OCI-LY3 (cell line): ENCODE results near the gene OLFM4.

Source experiments
- CTCF ChIP-seq: fragments of 200-600, 300-600 bp; sonication (generic); IDR thresholded peaks from 2 replicates; pipeline ENCODE4 v1.5.1; 2014; ENCODE audit warnings: antibody characterized with exemption, low read length, low read depth
- EZH2phosphoT487 ChIP-seq: fragments of 200-600 bp; shearing (Covaris generic); IDR thresholded peaks from 2 replicates; pipeline ENCODE4 v1.6.1; 2018; ENCODE audit warnings: antibody characterized with exemption, mixed run types, low read depth

DNA sequence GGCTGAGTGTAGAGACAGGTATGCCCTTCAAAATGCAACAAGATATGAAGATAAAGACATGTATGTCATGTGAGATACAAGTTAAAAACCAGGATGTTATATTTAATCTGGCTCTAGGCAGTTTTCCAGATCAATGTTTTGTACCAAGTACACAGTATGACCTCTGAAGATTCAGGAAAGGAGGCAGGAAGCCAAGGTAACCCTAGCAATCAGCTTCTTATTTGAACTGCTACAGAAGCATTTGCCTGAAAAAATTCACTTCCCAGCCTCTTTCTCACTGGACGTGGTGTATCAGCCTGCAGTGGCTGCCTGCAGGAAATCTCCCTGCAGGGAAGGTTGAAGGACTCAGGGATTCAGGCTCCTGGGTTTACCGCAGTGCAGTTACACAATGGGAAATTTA lies 24.1 kb downstream of the OLFM4 start:
- TF ChIP-seq CTCF (no peak), EZH2phosphoT487 (no peak)
